Body of pancreas (tissue), 4 donors: ENCODE results near the gene KCNQ5. TPM values are rescaled to one million over a fixed set of nuclear protein-coding genes. Genes with fewer than 3 reads are reported as not detected.
"Not testable (repeated sequence)": the region's sequence is repeated elsewhere in the genome, so short reads cannot be mapped to it uniquely, and the experiment has no call there.

ENCODE experiments used
- ATAC-seq: fragments of 150-250 bp; one replicate; pipeline ENCODE4 v1.9.1; 2016
- DNase-seq, 4 donors: peaks; one replicate each; pipeline ENCODE4 v3.0.0-alpha.2; 2019
- H3K27ac ChIP-seq, 4 donors: fragments of 200-600 bp; sonication (generic); 1 replicate in 3 of 4; 2 replicates in 1 of 4; pipeline versions ENCODE4 v1.5.1 to v1.6.1; 2016 to 2019; ENCODE audit warnings: mild to moderate bottlenecking in 1 of 4, mixed read lengths in 1 of 4, moderate library complexity in 1 of 4
- H3K27me3 ChIP-seq, 2 donors: fragments of 200-600 bp; sonication (generic); one replicate each; pipeline ENCODE4 v1.6.0; 2016; ENCODE audit warnings: mild to moderate bottlenecking in 1 of 2
- H3K36me3 ChIP-seq, 2 donors: fragments of 200-600 bp; sonication (generic); replicated peaks in 1 of 2; 2 replicates each; pipeline ENCODE4 v1.5.1; 2016; ENCODE audit warnings: low read depth in 2 of 2; ENCODE audit not compliant: insufficient read depth in 1 of 2
- H3K4me1 ChIP-seq: fragments of 200-600 bp; sonication (generic); one replicate; pipeline ENCODE4 v1.6.0; 2016
- H3K4me3 ChIP-seq, 2 donors: fragments of 200-600 bp; sonication (generic); 1 replicate in 1 of 2; 2 replicates in 1 of 2; pipeline ENCODE4 v1.5.1; 2016 to 2019
- H3K9me3 ChIP-seq, 3 donors: fragments of 200-600 bp; sonication (generic); 1 replicate in 2 of 3; 2 replicates in 1 of 3; pipeline ENCODE4 v1.5.1; 2016
- POLR2A ChIP-seq, 3 donors: fragments of 450-650 bp; IDR thresholded peaks; one replicate each; pipeline ENCODE4 v1.6.1; 2016; ENCODE audit warnings: antibody characterized with exemption in 3 of 3, mild to moderate bottlenecking in 2 of 3
- WGBS, 2 donors: methylation state at CpG; one replicate each; pipeline ENCODE4 v1.1.5; 2017; 5-methylcytosine and 5-hydroxymethylcytosine counted together
- intact Hi-C: fragments of 100-400 bp; cut with DNase I; formaldehyde crosslinking; loops from one replicate; pipeline ENCODE4 v1.15.1; 2023
- total RNA-seq, 2 donors: library from RNA; depleted of rRNA; stranded (reverse); fragments of >200 nt; gene quantifications; one replicate each; pipeline ENCODE4 v1.1.0, GENCODE V29; 2016
- TF ChIP-seq, protein P1 (sequence below), 7 experiments: fragments of 450-650 bp in 4 of 7; fragments of 200-600 bp in 3 of 7; sonication (generic) in 3 of 7; IDR thresholded peaks; one replicate each; pipeline ENCODE4 v1.5.1; 2016 to 2019; ENCODE audit warnings: antibody characterized with exemption in 7 of 7

The KCNQ5 gene
- total RNA-seq, 2 donors from 2014 or later, result 1.0 to 1.6 TPM

DNA sequence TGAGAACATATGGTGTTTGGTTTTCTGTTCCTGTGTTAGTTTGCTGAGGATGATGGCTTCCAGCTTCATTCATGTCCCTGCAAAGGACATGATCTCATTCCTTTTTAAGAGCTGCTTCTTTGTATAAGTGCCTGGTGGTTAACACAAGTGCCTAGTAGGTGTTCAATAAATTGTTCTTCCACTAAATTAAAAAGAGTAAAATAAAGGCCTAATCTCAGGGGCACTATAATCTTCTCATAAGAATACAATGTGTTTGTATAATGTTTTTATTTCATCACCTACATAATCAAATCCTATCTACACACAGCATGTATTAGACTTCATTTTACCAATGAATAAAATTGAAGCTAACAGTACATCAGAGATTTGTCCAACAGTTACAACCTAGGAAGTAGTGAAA lies 350.7 kb downstream of the KCNQ5 start:
- intact Hi-C loops, result no loop called here
- Histone ChIP-seq H3K4me1 (no peaks in the 10 kb centered on the region), H3K4me3 (no peak overlapping the region), H3K9me3 (no peaks in the 10 kb centered on the region), H3K27ac (no peak overlapping the region), H3K36me3 (no peaks in the 10 kb centered on the region), H3K27me3 (no peaks in the 10 kb centered on the region)
- DNase-seq (no peak), ATAC-seq (no peak)
- TF ChIP-seq, protein P1, sequence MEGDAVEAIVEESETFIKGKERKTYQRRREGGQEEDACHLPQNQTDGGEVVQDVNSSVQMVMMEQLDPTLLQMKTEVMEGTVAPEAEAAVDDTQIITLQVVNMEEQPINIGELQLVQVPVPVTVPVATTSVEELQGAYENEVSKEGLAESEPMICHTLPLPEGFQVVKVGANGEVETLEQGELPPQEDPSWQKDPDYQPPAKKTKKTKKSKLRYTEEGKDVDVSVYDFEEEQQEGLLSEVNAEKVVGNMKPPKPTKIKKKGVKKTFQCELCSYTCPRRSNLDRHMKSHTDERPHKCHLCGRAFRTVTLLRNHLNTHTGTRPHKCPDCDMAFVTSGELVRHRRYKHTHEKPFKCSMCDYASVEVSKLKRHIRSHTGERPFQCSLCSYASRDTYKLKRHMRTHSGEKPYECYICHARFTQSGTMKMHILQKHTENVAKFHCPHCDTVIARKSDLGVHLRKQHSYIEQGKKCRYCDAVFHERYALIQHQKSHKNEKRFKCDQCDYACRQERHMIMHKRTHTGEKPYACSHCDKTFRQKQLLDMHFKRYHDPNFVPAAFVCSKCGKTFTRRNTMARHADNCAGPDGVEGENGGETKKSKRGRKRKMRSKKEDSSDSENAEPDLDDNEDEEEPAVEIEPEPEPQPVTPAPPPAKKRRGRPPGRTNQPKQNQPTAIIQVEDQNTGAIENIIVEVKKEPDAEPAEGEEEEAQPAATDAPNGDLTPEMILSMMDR (IDR thresholded peaks at IDR 0.05), result no peak
- no peak for TF ChIP-seq POLR2A (IDR thresholded peaks at IDR 0.05)

DNA sequence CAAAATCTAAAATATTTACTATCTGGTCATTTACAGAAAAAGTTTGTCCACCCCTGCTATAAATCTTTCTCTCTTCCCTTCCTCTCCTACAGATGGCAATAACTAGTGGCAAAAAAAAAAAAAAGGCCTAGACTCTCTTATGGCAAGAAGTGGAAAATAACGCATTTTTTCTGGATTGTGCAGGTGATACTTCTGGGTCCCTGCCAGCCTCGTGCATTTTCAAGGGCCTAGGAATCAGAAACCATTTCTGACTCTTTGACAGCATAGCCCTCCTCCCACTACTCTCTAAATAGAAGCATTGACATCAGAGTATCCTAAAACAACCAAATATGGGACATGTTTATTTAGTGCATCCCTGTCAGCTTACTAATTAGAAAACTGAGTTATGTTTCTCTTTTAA lies 352.4 kb downstream of the KCNQ5 start:
- TF ChIP-seq, protein P1 (IDR thresholded peaks at IDR 0.05), result no peak
- no peak for TF ChIP-seq POLR2A (IDR thresholded peaks at IDR 0.05)
- Histone ChIP-seq H3K9me3 (no peaks in the 10 kb centered on the region), H3K27me3 (no peaks in the 10 kb centered on the region), H3K36me3 (no peaks in the 10 kb centered on the region), H3K27ac (no peak overlapping the region), H3K4me3 (no peak overlapping the region), H3K4me1 (no peaks in the 10 kb centered on the region)
- intact Hi-C loops, result no loop called here
- DNase-seq (peak in 1 of 4 donors; percentile 27), ATAC-seq (no peak)
- WGBS, 2 donors, result 13 to 38% methylated on average over 2 of the region's 2 CpGs

DNA sequence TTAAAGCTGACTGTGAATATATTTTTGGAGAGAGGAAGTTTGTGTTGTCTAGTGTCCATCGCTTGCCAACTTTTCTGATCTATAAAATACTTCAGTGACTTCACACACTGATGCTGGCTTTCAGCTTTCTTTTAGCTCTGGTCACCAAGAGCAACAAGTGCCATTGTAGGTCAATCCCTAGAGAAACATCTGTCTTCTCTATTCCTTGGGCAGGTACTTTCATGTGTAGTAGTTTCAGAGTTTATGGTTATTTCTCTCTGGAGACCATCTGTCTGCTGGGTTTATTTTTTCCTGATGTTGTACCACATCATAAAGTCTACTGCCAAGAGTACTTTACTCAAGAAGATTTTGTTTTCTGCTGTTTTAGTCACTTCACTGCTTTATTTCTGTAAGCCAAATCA lies 353.5 kb downstream of the KCNQ5 start:
- WGBS, 2 donors, result 82 to 87% methylated on average over 1 of the region's 1 CpG
- Histone ChIP-seq H3K4me1 (no peaks in the 10 kb centered on the region), H3K9me3 (no peaks in the 10 kb centered on the region), H3K4me3 (no peak overlapping the region), H3K36me3 (no peaks in the 10 kb centered on the region), H3K27me3 (no peaks in the 10 kb centered on the region), H3K27ac (no peak overlapping the region)
- DNase-seq (no peak), ATAC-seq (no peak)
- TF ChIP-seq, protein P1 (IDR thresholded peaks at IDR 0.05), result no peak
- TF ChIP-seq POLR2A (IDR thresholded peaks at IDR 0.05), result no peak
- intact Hi-C loops, result no loop called here

DNA sequence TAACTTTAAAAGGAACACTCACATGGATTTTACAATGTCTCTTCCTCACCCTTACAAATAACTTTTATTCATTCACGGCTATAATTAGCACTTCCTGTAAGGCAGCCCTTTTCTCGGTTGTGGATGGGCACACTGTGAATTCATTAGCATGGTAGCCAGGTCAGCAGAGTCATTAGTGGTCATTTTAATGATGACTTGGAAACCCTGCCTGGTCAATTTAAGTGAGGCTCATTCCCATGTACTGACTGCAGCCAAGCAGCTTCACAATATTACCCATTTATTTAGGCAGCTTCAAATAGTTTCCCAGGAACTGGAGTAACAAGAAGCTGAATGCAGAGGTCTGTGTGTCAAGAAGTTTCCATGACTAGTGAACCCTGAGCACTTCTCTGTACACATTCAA lies 354.6 kb downstream of the KCNQ5 start:
- 44% methylated on average over 2 of the region's 2 CpGs for WGBS, 2 donors
- Histone ChIP-seq H3K27me3 (no peaks in the 10 kb centered on the region), H3K4me1 (no peaks in the 10 kb centered on the region), H3K36me3 (no peaks in the 10 kb centered on the region), H3K9me3 (no peaks in the 10 kb centered on the region), H3K27ac (no peak overlapping the region), H3K4me3 (no peak overlapping the region)
- intact Hi-C loops, result no loop called here
- no peak for ATAC-seq
- TF ChIP-seq, protein P1 (IDR thresholded peaks at IDR 0.05), result no peak
- TF ChIP-seq POLR2A (IDR thresholded peaks at IDR 0.05), result no peak
- DNase-seq, result no peak

DNA sequence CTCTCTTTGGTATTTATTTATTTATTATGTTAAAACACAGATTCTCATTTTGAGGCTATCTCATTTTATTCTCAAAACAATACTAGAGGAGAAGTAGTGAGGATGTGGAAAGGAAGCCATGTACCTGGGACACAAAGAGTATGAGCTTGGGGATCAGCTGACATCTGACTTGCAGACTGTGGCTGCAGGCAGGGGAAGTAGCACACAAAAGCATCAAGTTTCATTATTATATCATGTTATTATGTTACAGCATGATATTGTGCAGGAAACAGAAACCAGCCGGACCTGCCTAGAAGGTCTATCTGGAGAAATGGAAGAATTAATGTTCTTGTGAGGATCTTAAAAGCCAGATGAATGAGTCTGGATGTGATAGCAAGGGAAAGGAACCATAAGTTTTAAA lies 355.2 kb downstream of the KCNQ5 start:
- Histone ChIP-seq H3K9me3 (no peaks in the 10 kb centered on the region), H3K27ac (no peak overlapping the region), H3K27me3 (no peaks in the 10 kb centered on the region), H3K36me3 (no peaks in the 10 kb centered on the region), H3K4me1 (no peaks in the 10 kb centered on the region), H3K4me3 (no peak overlapping the region)
- no peak for DNase-seq
- WGBS, 2 donors, result 45 to 56% methylated on average over 1 of the region's 1 CpG
- intact Hi-C loops, result no loop called here
- ATAC-seq, result no peak
- TF ChIP-seq, protein P1 (IDR thresholded peaks at IDR 0.05), result no peak
- no peak for TF ChIP-seq POLR2A (IDR thresholded peaks at IDR 0.05)

DNA sequence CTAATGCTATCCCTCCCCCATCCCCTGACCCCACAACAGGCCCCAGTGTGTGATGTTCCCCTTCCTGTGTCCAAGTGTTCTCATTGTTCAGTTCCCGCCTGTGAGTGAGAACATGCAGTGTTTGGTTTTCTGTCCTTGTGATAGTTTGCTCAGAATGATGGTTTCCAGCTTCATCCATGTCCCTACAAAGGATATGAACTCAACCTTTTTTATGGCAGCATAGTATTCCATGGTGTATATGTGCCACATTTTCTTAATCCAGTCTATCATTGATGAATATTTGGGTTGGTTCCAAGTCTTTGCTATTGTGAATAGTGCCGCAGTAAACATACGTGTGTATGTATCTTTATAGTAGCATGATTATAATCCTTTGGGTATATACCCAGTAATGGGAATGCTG lies 356.9 kb downstream of the KCNQ5 start:
- ATAC-seq, DNase-seq, intact Hi-C loops, H3K36me3 ChIP-seq, H3K4me1 ChIP-seq, H3K4me3 ChIP-seq, H3K9me3 ChIP-seq, H3K27ac ChIP-seq, H3K27me3 ChIP-seq: not testable (repeated sequence)
- WGBS, 2 donors, result 92 to 94% methylated on average over 3 of the region's 3 CpGs

DNA sequence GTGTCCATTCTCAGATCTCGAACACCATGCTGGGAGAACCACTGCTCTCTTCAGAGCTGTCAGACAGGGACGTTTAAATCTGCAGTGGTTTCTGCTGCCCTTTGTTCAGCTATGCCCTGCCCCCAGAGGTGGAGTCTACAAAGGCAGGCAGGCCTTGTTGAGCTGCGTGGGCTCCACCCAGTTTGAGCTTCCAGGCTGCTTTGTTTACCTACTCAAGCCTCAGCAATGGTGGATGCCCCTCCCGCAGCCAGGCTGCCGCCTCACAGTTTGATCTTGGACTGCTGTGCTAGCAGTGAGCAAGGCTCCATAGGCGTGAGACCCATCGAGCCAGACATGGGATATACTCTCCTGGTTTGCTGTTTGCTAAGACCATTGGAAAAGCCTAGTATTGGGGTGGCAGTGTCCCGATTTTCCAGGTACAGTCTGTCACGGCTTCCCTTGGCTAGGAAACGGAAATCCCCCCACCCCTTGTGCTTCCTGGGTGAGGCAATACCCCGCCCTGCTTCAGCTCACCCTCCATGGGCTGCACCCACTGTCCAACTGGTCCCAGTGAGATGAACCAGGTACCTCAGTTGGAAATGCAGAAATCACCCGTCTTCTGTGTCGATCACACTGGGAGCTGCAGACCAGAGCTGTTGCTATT lies 362.4 kb downstream of the KCNQ5 start:
- H3K27me3 ChIP-seq, H3K9me3 ChIP-seq, ATAC-seq, H3K36me3 ChIP-seq, DNase-seq, H3K27ac ChIP-seq, H3K4me1 ChIP-seq, intact Hi-C loops, H3K4me3 ChIP-seq: not testable (repeated sequence)
- WGBS, 2 donors, result 62 to 70% methylated on average over 13 of the region's 13 CpGs
